Mesodermal cell (in vitro differentiated cells): Measurements from ENCODE around the gene ARHGDIG. TPM values are rescaled to one million over a fixed set of nuclear protein-coding genes. Genes with fewer than 3 reads are reported as not detected.
A peak's percentile ranks its signal among the peaks of the same experiment; 100 is the strongest.

Experiments
- H3K27ac ChIP-seq: 2 replicates; pipeline ENCODE4 v1.7.0; 2013; ENCODE audit warnings: mild to moderate bottlenecking, low read depth, low read length, moderate library complexity; ENCODE audit not compliant: severe bottlenecking
- H3K36me3 ChIP-seq: 2 replicates; pipeline ENCODE4 v1.7.1; 2013; ENCODE audit warnings: mild to moderate bottlenecking, low read length, moderate library complexity; ENCODE audit not compliant: control insufficient read depth, insufficient read depth
- H3K4me1 ChIP-seq: one replicate; pipeline ENCODE4 v1.7.1; 2013; ENCODE audit warnings: mild to moderate bottlenecking, low read length; ENCODE audit not compliant: insufficient read depth, control insufficient read depth, poor library complexity, severe bottlenecking
- H3K4me3 ChIP-seq: 2 replicates; pipeline ENCODE4 v1.7.0; 2013; ENCODE audit warnings: low read length, control low read depth, mild to moderate bottlenecking; ENCODE audit not compliant: insufficient read depth, poor library complexity, severe bottlenecking; ENCODE audit errors: extremely low read depth
- H3K9me3 ChIP-seq: 2 replicates; pipeline ENCODE4 v1.7.1; 2013; ENCODE audit warnings: mild to moderate bottlenecking, low read length, moderate library complexity; ENCODE audit not compliant: control insufficient read depth
- WGBS, 2 experiments: methylation state at CpG; one replicate each; pipeline ENCODE4 v1.1.5; 2013; ENCODE audit warnings: missing lambda C conversion rate in 2 of 2; ENCODE audit not compliant: insufficient coverage in 2 of 2; 5-methylcytosine and 5-hydroxymethylcytosine counted together
- polyA plus RNA-seq, 2 experiments: library from polyadenylated mRNA; stranded (reverse); fragments of 50-300 nt; gene quantifications; one replicate each; pipeline ENCODE4 v1.2.3, GENCODE V29; 2013

ARHGDIG gene
- 2.7 TPM for polyA plus RNA-seq (2013, experiment 1 of 2)
- polyA plus RNA-seq (2013, experiment 2 of 2), result 2.5 TPM

- 0 to 1% methylated on average over 26 to 43 of the region's 54 CpGs for WGBS, 2 experiments
- Histone ChIP-seq H3K27ac (no peak within 1 kb of the TSS), H3K4me1 (peaks cover 3% of the 10 kb centered on the region), H3K36me3 (no peaks in the 10 kb centered on the region), H3K4me3 (peak within 1 kb of the TSS; percentile 40), H3K9me3 (no peaks in the 10 kb centered on the region)
Observed at GRCh38 chr16:280552-280951, at the start of gene ARHGDIG. ARHGDIG (plus strand) TSS chr16:280591; CDS start chr16:280681, 90 bp downstream.

GRCh38 chr16:230949-231348 lies 49.4 kb upstream of the ARHGDIG start:
- H3K36me3 ChIP-seq, result peaks cover 21% of the 10 kb centered on the region
- H3K4me3 ChIP-seq, result no peak overlapping the region
- no peak overlapping the region for H3K27ac ChIP-seq
- H3K9me3 ChIP-seq, result no peaks in the 10 kb centered on the region
- H3K4me1 ChIP-seq, result peaks cover 14% of the 10 kb centered on the region
- WGBS, 2 experiments, result 94 to 95% methylated on average over 12 to 21 of the region's 22 CpGs

GRCh38 chr16:234468-235305 lies 45.7 kb upstream of the ARHGDIG start, which contains the start of gene FAM234A:
FAM234A (plus strand) TSS chr16:234821; CDS start chr16:254414, 19,593 bp downstream.
- Histone ChIP-seq H3K36me3 (peaks cover 8% of the 10 kb centered on the region), H3K4me1 (no peaks in the 10 kb centered on the region)
- WGBS, 2 experiments, result 0% methylated on average over 66 to 68 of the region's 85 CpGs

DNA sequence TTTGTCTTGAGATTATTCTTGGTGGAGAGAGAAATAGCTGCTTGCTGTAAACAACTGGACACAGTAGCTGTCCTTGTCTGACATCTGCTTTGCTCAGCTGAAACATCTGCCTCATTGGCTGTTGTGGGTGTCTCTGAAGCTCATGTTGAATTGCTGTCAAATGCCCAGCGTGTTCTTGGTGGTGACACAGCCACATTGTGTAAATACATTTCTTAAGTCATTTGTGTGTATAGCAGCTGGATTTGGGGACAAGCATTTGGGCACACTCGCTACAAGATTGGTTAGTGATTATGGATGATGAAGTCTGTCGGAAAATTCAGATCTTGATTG lies 40.5 kb upstream of the ARHGDIG start:
- 94 to 100% methylated on average over 2 to 3 of the region's 3 CpGs for WGBS, 2 experiments
- no peak overlapping the region for H3K27ac ChIP-seq

More at GRCh38 chr16:234468-235305, 45.7 kb upstream of the ARHGDIG start, which contains the start of gene FAM234A:
- H3K4me3 ChIP-seq, result peak within 1 kb of the TSS; percentile 86
- H3K27ac ChIP-seq, result peak within 1 kb of the TSS; percentile 97
- no peaks in the 10 kb centered on the region for H3K9me3 ChIP-seq

GRCh38 chr16:240559-240958 lies 39.8 kb upstream of the ARHGDIG start:
- Histone ChIP-seq H3K27ac (no peak overlapping the region), H3K4me3 (no peak overlapping the region), H3K36me3 (peaks cover 8% of the 10 kb centered on the region), H3K4me1 (no peaks in the 10 kb centered on the region), H3K9me3 (no peaks in the 10 kb centered on the region)
- WGBS, 2 experiments, result 97 to 100% methylated on average over 6 to 8 of the region's 8 CpGs

More for the DNA sequence above, 40.5 kb upstream of the ARHGDIG start:
- no peak overlapping the region for H3K4me3 ChIP-seq
- H3K4me1 ChIP-seq, result no peaks in the 10 kb centered on the region
- H3K36me3 ChIP-seq, result peaks cover 8% of the 10 kb centered on the region
- H3K9me3 ChIP-seq, result no peaks in the 10 kb centered on the region

- H3K4me3 ChIP-seq, result no peak overlapping the region
- no peaks in the 10 kb centered on the region for H3K9me3 ChIP-seq
- peaks cover 8% of the 10 kb centered on the region for H3K36me3 ChIP-seq
- H3K4me1 ChIP-seq, result no peaks in the 10 kb centered on the region
- WGBS, 2 experiments, result 94 to 95% methylated on average over 5 to 8 of the region's 10 CpGs
- H3K27ac ChIP-seq, result no peak overlapping the region
Observed at GRCh38 chr16:242281-242680, 38.1 kb upstream of the ARHGDIG start.

DNA sequence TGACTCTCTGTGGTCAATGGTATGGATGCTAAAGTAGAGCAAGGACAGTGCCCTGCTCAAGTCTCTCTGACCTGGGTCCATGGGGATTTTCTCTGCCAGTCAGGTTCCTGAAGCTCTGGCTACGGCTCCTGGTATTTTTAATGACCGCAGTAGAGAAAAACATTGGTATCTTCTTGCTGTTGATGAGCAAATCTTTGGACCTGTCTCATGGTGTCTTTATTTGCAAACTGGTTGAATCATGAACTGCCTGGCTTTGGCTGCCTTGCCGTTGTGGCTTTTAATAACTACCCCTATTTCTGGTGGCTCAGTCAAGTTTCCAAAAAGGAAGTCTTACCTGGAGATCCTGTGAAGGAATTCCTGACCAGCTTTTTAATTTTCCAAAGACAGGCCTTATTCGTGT lies 37.0 kb upstream of the ARHGDIG start:
- Histone ChIP-seq H3K4me3 (no peak overlapping the region), H3K4me1 (no peaks in the 10 kb centered on the region), H3K27ac (no peak overlapping the region), H3K9me3 (no peaks in the 10 kb centered on the region), H3K36me3 (no peaks in the 10 kb centered on the region)
- 93 to 97% methylated on average over 3 to 4 of the region's 4 CpGs for WGBS, 2 experiments

GRCh38 chr16:245105-245504 lies 35.3 kb upstream of the ARHGDIG start:
- Histone ChIP-seq H3K27ac (no peak overlapping the region), H3K9me3 (no peaks in the 10 kb centered on the region), H3K4me1 (peaks cover 3% of the 10 kb centered on the region), H3K4me3 (no peak overlapping the region), H3K36me3 (peaks cover 3% of the 10 kb centered on the region)
- WGBS, 2 experiments, result 91 to 98% methylated on average over 7 to 9 of the region's 9 CpGs

GRCh38 chr16:247027-247426 lies 33.4 kb upstream of the ARHGDIG start:
- H3K9me3 ChIP-seq, result no peaks in the 10 kb centered on the region
- peaks cover 5% of the 10 kb centered on the region for H3K4me1 ChIP-seq
- no peak overlapping the region for H3K27ac ChIP-seq
- WGBS, 2 experiments, result 95 to 98% methylated on average over 6 to 8 of the region's 12 CpGs
- no peak overlapping the region for H3K4me3 ChIP-seq
- peaks cover 11% of the 10 kb centered on the region for H3K36me3 ChIP-seq

DNA sequence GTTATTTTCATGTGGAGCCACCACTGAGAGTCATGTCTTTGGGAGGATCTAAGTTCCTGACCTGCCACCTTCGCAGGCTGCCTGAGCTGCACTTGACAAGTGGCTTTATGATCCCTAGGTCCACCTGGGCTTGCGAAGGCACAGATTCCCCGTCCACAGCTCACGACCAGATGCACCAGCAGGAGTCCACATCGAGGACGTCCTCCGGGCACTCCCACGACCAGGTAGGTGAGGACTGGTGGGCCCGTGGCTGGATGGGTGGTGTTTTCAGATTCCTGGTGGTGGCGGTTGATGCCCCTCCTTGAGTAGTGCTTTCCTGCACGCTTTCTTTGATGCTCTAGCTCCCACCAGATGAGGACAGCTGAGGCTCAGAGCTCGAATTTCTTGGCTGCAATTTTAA lies 31.0 kb upstream of the ARHGDIG start:
- Histone ChIP-seq H3K4me1 (peaks cover 5% of the 10 kb centered on the region), H3K9me3 (no peaks in the 10 kb centered on the region), H3K27ac (no peak overlapping the region), H3K36me3 (peaks cover 20% of the 10 kb centered on the region), H3K4me3 (no peak overlapping the region)
- WGBS, 2 experiments, result 93 to 98% methylated on average over 8 to 12 of the region's 12 CpGs
